Measurements from ENCODE around the gene MTMR1. TPM values are rescaled to one million over a fixed set of nuclear protein-coding genes. Genes with fewer than 3 reads are reported as not detected.

Gene MTMR1
- total and polyA plus RNA-seq, 9 donors, result 7.9 to 22.7 (median 18.1) TPM

GRCh38 chrX:150781677-150782076 is 88.5 kb downstream of the MTMR1 start:
- Histone ChIP-seq H3K36me3 (no peaks in the 10 kb centered on the region), H3K27me3 (no peaks in the 10 kb centered on the region), H3K4me1 (ENCODE audit: insufficient read depth) (no peaks in the 10 kb centered on the region), H3K4me3 (no peak overlapping the region), H3K27ac (no peak overlapping the region), H3K9me3 (no peaks in the 10 kb centered on the region)
- no peak for TF ChIP-seq EP300 (IDR thresholded peaks at IDR 0.05)
- no peak for TF ChIP-seq POLR2A (IDR thresholded peaks at IDR 0.05)
- no peak for TF ChIP-seq CTCF (IDR thresholded peaks at IDR 0.05)
- DNase-seq, result no peak
- WGBS, 3 donors, result 84 to 88% (median 86%) methylated on average over 10 of the region's 10 CpGs
- intact Hi-C loops (cut with DNase I), result loop anchor here in 1 of 4 donors (10.0 kb wide), 1 partner anchor 283 kb away; no protein-coding TSS in a partner anchor

- Histone ChIP-seq H3K27me3 (no peaks in the 10 kb centered on the region), H3K4me1 (ENCODE audit: insufficient read depth) (no peaks in the 10 kb centered on the region), H3K27ac (no peak overlapping the region), H3K9me3 (no peaks in the 10 kb centered on the region), H3K36me3 (no peaks in the 10 kb centered on the region), H3K4me3 (no peak overlapping the region)
- intact Hi-C loops (cut with DNase I), result loop anchor here in 1 of 4 donors (10.0 kb wide), 1 partner anchor 605 kb away; the partner anchor contains the start of gene VMA21
- no peak for DNase-seq
- TF ChIP-seq CTCF (IDR thresholded peaks at IDR 0.05) (no peak), EP300 (IDR thresholded peaks at IDR 0.05) (no peak), POLR2A (IDR thresholded peaks at IDR 0.05) (no peak)
- WGBS, 3 donors, result 88 to 95% (median 92%) methylated on average over 1 of the region's 1 CpG
Measured at GRCh38 chrX:150790021-150790420, 96.8 kb downstream of the MTMR1 start.

GRCh38 chrX:150792949-150793527 is 99.8 kb downstream of the MTMR1 start:
- H3K4me1 ChIP-seq (ENCODE audit: insufficient read depth), result no peaks in the 10 kb centered on the region
- no peaks in the 10 kb centered on the region for H3K9me3 ChIP-seq
- H3K27ac ChIP-seq, result no peak overlapping the region
- intact Hi-C loops (cut with DNase I), result loop anchor here in 1 of 4 donors (10.0 kb wide), 1 partner anchor 602 kb away; the partner anchor contains the start of gene VMA21
- H3K4me3 ChIP-seq, result no peak overlapping the region
- no peaks in the 10 kb centered on the region for H3K36me3 ChIP-seq
- WGBS, 3 donors, result 71 to 76% (median 73%) methylated on average over 5 of the region's 5 CpGs
- TF ChIP-seq CTCF (IDR thresholded peaks at IDR 0.05) (no peak), EP300 (IDR thresholded peaks at IDR 0.05) (no peak), POLR2A (IDR thresholded peaks at IDR 0.05) (no peak)
- DNase-seq, result no peak
- H3K27me3 ChIP-seq, result no peaks in the 10 kb centered on the region

DNA sequence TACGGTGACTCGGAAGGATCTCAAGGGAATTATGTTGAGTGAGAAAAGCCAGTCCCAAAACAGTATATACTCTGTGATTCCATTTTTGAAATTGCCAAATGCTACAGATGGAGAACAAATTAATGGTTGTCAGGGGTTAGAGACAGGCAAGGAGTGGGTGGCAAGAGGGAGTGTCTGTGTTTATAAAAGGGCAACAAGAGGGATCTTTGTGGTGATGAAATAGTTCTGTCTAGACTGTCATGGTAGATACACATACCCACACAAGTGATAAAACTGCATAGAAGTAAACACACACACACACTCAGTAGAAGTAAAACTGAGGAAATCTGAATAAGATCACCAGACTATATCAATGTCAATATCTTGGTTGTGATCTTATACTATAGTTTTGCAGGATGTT is 112.5 kb downstream of the MTMR1 start:
- H3K9me3 ChIP-seq, result no peaks in the 10 kb centered on the region
- DNase-seq, result no peak
- no peaks in the 10 kb centered on the region for H3K4me1 ChIP-seq (ENCODE audit: insufficient read depth)
- no peak overlapping the region for H3K27ac ChIP-seq
- TF ChIP-seq EP300 (IDR thresholded peaks at IDR 0.05), result no peak
- intact Hi-C loops (cut with DNase I), result no loop called here
- H3K4me3 ChIP-seq, result no peak overlapping the region
- H3K27me3 ChIP-seq, result no peaks in the 10 kb centered on the region
- WGBS, 3 donors, result 94 to 96% (median 95%) methylated on average over 2 of the region's 2 CpGs
- H3K36me3 ChIP-seq, result no peaks in the 10 kb centered on the region

GRCh38 chrX:150806827-150807226 is 113.6 kb downstream of the MTMR1 start:
- 76 to 83% (median 83%) methylated on average over 1 of the region's 1 CpG for WGBS, 3 donors
- intact Hi-C loops (cut with DNase I), result no loop called here
- H3K27me3 ChIP-seq, result no peaks in the 10 kb centered on the region
- no peak overlapping the region for H3K4me3 ChIP-seq
- no peaks in the 10 kb centered on the region for H3K36me3 ChIP-seq
- no peak for DNase-seq
- no peaks in the 10 kb centered on the region for H3K4me1 ChIP-seq (ENCODE audit: insufficient read depth)
- H3K27ac ChIP-seq, result no peak overlapping the region
- no peaks in the 10 kb centered on the region for H3K9me3 ChIP-seq
- TF ChIP-seq EP300 (IDR thresholded peaks at IDR 0.05), result no peak
- no peak for TF ChIP-seq CTCF (IDR thresholded peaks at IDR 0.05)
- no peak for TF ChIP-seq POLR2A (IDR thresholded peaks at IDR 0.05)

Data from ovary (tissue), 9 donors.